Endodermal cell (in vitro differentiated cells): Measurements from ENCODE around the gene LSM7. TPM values are rescaled to one million over a fixed set of nuclear protein-coding genes. Genes with fewer than 3 reads are reported as not detected.

ENCODE experiments used
- DNase-seq: peaks from one replicate; pipeline ENCODE4 v3.0.0-alpha.2; 2017
- H3K27ac ChIP-seq: 2 replicates; pipeline ENCODE4 v1.5.1; 2013; ENCODE audit warnings: mild to moderate bottlenecking, low read depth, low read length, moderate library complexity
- H3K27me3 ChIP-seq: 2 replicates; pipeline ENCODE4 v1.6.1; 2013; ENCODE audit warnings: mild to moderate bottlenecking, low read length, moderate library complexity; ENCODE audit not compliant: insufficient read depth, control insufficient read depth, poor library complexity, severe bottlenecking
- H3K36me3 ChIP-seq: 2 replicates; pipeline ENCODE4 v1.7.0; 2013; ENCODE audit warnings: mild to moderate bottlenecking, low read length, moderate library complexity; ENCODE audit not compliant: control insufficient read depth, insufficient read depth
- H3K4me1 ChIP-seq: one replicate; pipeline ENCODE4 v1.7.0; 2013; ENCODE audit warnings: low read length; ENCODE audit not compliant: control insufficient read depth, insufficient read depth
- H3K4me3 ChIP-seq: 2 replicates; pipeline ENCODE4 v1.5.1; 2013; ENCODE audit warnings: mild to moderate bottlenecking, low read length, moderate library complexity
- H3K9ac ChIP-seq: 2 replicates; pipeline ENCODE4 v1.6.1; 2013; ENCODE audit warnings: mild to moderate bottlenecking, low read length, moderate library complexity; ENCODE audit not compliant: poor library complexity, severe bottlenecking; ENCODE audit errors: extremely low read depth
- H3K9me3 ChIP-seq: 2 replicates; pipeline ENCODE4 v1.6.1; 2013; ENCODE audit warnings: mild to moderate bottlenecking, low read length, moderate library complexity; ENCODE audit not compliant: control insufficient read depth
- H3K27ac Mint-ChIP-seq: 2 replicates; pipeline ENCODE4 v1.8.0; 2020; ENCODE audit warnings: mixed read lengths
- H3K27me3 Mint-ChIP-seq: 2 replicates; pipeline ENCODE4 v1.8.0; 2021; ENCODE audit warnings: mild to moderate bottlenecking, mixed read lengths; ENCODE audit not compliant: insufficient read depth
- H3K36me3 Mint-ChIP-seq: 2 replicates; pipeline ENCODE4 v1.8.0; 2020; ENCODE audit warnings: low read depth, mixed read lengths
- H3K4me1 Mint-ChIP-seq: 2 replicates; pipeline ENCODE4 v1.8.0; 2020; ENCODE audit warnings: mixed read lengths
- H3K4me3 Mint-ChIP-seq: 2 replicates; pipeline ENCODE4 v1.8.0; 2020; ENCODE audit warnings: mild to moderate bottlenecking, moderate library complexity, mixed read lengths
- H3K9me3 Mint-ChIP-seq: 2 replicates; pipeline ENCODE4 v1.8.0; 2020; ENCODE audit warnings: mild to moderate bottlenecking, mixed read lengths
- WGBS, 2 experiments: methylation state at CpG; one replicate each; pipeline versions ENCODE4 v1.1.5 to v1.1.7; 2013; ENCODE audit warnings: missing lambda C conversion rate in 2 of 2, mixed read lengths in 1 of 2; ENCODE audit not compliant: insufficient coverage in 1 of 2, insufficient read length in 1 of 2; 5-methylcytosine and 5-hydroxymethylcytosine counted together
- total RNA-seq, 2 donors: library from RNA; stranded (reverse); fragmentation: NEBNext Ultra II Directional in 1 of 2; extraction: Animal tissue kit (Norgen Biotek cat#: 25700) in 1 of 2; gene quantifications; 2 replicates in 1 of 2; 3 replicates in 1 of 2; pipeline ENCODE4 v1.2.1, GENCODE V29; 2021
- TF ChIP-seq, protein P1 (sequence below): fragments of 200-600 bp; sonication (generic); conservative IDR thresholded peaks from 2 replicates; pipeline ENCODE4 v1.5.0; 2021; ENCODE audit warnings: antibody characterized with exemption, mild to moderate bottlenecking

Gene LSM7
- total RNA-seq, 2 donors from 2014 or later: 141 to 149 TPM

DNA sequence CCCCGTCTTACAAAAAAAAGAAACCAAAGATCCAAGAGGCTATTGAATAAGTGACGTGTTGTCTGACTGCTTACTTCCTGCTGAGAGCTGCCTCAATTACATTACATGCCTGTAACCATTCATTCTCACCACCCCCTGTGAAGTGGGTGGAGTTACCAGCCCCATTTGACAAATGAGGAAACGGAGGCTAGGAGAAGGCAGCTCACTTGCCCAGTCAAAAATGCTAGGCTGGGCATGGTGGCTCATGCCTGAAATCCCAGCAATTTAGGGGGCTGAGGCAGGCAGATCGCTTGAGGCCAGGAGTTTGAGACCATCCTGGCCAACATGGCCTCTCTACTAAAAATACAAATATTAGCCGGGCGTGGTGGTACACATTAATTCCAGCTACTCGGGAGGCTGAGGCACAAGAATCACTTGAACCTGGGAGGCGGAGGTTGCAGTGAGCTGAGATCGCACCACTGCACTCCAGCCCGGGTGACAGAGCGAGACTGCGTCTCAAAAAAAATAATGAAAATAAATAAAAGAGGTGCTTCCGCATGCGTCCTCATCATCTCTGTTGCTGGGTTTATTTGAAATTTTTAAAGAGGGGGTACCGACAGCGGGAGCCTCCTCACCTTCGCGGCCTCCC lies 499 bp downstream of the LSM7 start:
- peak overlapping the region; percentile 94 for H3K27ac ChIP-seq
- H3K9me3 Mint-ChIP-seq: no peaks in the 10 kb centered on the region
- peaks cover 7% of the 10 kb centered on the region for H3K4me1 ChIP-seq
- WGBS, 2 experiments: 2 to 5% methylated on average over 14 to 18 of the region's 18 CpGs
- peaks cover 22% of the 10 kb centered on the region for H3K36me3 Mint-ChIP-seq
- H3K27me3 ChIP-seq: no peaks in the 10 kb centered on the region
- H3K4me3 Mint-ChIP-seq: peak overlapping the region; percentile 92
- peaks cover 10% of the 10 kb centered on the region for H3K36me3 ChIP-seq
- H3K9ac ChIP-seq: peak overlapping the region; percentile 72
- no peaks in the 10 kb centered on the region for H3K27me3 Mint-ChIP-seq
- DNase-seq: peak; percentile 90
- peak overlapping the region; percentile 98 for H3K27ac Mint-ChIP-seq
- peak overlapping the region; percentile 81 for H3K4me3 ChIP-seq
- no peaks in the 10 kb centered on the region for H3K9me3 ChIP-seq
- TF ChIP-seq, protein P1, sequence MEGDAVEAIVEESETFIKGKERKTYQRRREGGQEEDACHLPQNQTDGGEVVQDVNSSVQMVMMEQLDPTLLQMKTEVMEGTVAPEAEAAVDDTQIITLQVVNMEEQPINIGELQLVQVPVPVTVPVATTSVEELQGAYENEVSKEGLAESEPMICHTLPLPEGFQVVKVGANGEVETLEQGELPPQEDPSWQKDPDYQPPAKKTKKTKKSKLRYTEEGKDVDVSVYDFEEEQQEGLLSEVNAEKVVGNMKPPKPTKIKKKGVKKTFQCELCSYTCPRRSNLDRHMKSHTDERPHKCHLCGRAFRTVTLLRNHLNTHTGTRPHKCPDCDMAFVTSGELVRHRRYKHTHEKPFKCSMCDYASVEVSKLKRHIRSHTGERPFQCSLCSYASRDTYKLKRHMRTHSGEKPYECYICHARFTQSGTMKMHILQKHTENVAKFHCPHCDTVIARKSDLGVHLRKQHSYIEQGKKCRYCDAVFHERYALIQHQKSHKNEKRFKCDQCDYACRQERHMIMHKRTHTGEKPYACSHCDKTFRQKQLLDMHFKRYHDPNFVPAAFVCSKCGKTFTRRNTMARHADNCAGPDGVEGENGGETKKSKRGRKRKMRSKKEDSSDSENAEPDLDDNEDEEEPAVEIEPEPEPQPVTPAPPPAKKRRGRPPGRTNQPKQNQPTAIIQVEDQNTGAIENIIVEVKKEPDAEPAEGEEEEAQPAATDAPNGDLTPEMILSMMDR: no peak
- H3K4me1 Mint-ChIP-seq: peaks cover 35% of the 10 kb centered on the region

- DNase-seq: no peak
- Histone ChIP-seq H3K36me3 (peaks cover 15% of the 10 kb centered on the region), H3K27me3 (no peaks in the 10 kb centered on the region), H3K9me3 (no peaks in the 10 kb centered on the region), H3K4me3 (peak overlapping the region; percentile 81), H3K27ac (peak overlapping the region; percentile 94), H3K9ac (no peak overlapping the region), H3K4me1 (peaks cover 7% of the 10 kb centered on the region)
- Mint-ChIP-seq H3K9me3 (no peaks in the 10 kb centered on the region), H3K4me1 (peaks cover 35% of the 10 kb centered on the region), H3K36me3 (peaks cover 23% of the 10 kb centered on the region), H3K4me3 (peak overlapping the region; percentile 92), H3K27me3 (no peaks in the 10 kb centered on the region), H3K27ac (peak overlapping the region; percentile 98)
- TF ChIP-seq, protein P1: no peak
- 91 to 92% methylated on average over 12 to 16 of the region's 16 CpGs for WGBS, 2 experiments
Observed at GRCh38 chr19:2326699-2327360, 1.6 kb downstream of the LSM7 start.

- H3K4me1 ChIP-seq: peaks cover 3% of the 10 kb centered on the region
Observed at GRCh38 chr19:2325281-2326046, 2.9 kb downstream of the LSM7 start.

More at GRCh38 chr19:2325281-2326046, 2.9 kb downstream of the LSM7 start:
- Histone ChIP-seq H3K27ac (peak overlapping the region; percentile 83), H3K9me3 (no peaks in the 10 kb centered on the region), H3K9ac (no peak overlapping the region), H3K4me3 (no peak overlapping the region), H3K27me3 (no peaks in the 10 kb centered on the region), H3K36me3 (peaks cover 20% of the 10 kb centered on the region)
- peak overlapping the region; percentile 82 for H3K27ac Mint-ChIP-seq
- TF ChIP-seq, protein P1: no peak
- peaks cover 25% of the 10 kb centered on the region for H3K36me3 Mint-ChIP-seq
- 92 to 93% methylated on average over 17 to 29 of the region's 29 CpGs for WGBS, 2 experiments
- DNase-seq: no peak
- H3K9me3 Mint-ChIP-seq: no peaks in the 10 kb centered on the region
- no peak overlapping the region for H3K4me3 Mint-ChIP-seq
- H3K27me3 Mint-ChIP-seq: no peaks in the 10 kb centered on the region
- H3K4me1 Mint-ChIP-seq: peaks cover 25% of the 10 kb centered on the region
